GM12891 (cell line): ENCODE measurements around the gene EVI5L.
A peak's percentile ranks its signal among the peaks of the same experiment; 100 is the strongest.

Experiments used
- DNase-seq: peaks from one replicate; pipeline ENCODE4 v3.0.0; 2011; ENCODE audit warnings: low spot score; ENCODE audit not compliant: insufficient read length
- FAIRE-seq: peaks from 2 replicates; lab custom pipeline; 2011; peaks lifted over from hg19 to GRCh38; lab: Jason Lieb, UNC
- PAX5 ChIP-seq: IDR thresholded peaks from 2 replicates; pipeline ENCODE4 v1.6.1; 2011; ENCODE audit warnings: low read length, moderate library complexity, mild to moderate bottlenecking; ENCODE audit not compliant: insufficient read depth, severe bottlenecking
- POLR2A ChIP-seq: IDR thresholded peaks from 2 replicates; pipeline ENCODE4 v1.6.1; 2011; ENCODE audit warnings: low read depth, low read length, control low read depth
- POLR2AphosphoS5 ChIP-seq: IDR thresholded peaks from 2 replicates; pipeline ENCODE4 v1.6.1; 2011; ENCODE audit warnings: low read depth, low read length, control low read depth
- POU2F2 ChIP-seq: IDR thresholded peaks from 2 replicates; pipeline ENCODE4 v1.6.1; 2011; ENCODE audit warnings: low read depth, mild to moderate bottlenecking, control low read depth, low read length, moderate library complexity
- SPI1 ChIP-seq: IDR thresholded peaks from 2 replicates; pipeline ENCODE4 v1.6.1; 2011; ENCODE audit warnings: low read depth, low read length, control low read depth
- TAF1 ChIP-seq: IDR thresholded peaks from 2 replicates; pipeline ENCODE4 v1.6.1; 2011; ENCODE audit warnings: low read depth, low read length, control low read depth

Gene EVI5L

DNA sequence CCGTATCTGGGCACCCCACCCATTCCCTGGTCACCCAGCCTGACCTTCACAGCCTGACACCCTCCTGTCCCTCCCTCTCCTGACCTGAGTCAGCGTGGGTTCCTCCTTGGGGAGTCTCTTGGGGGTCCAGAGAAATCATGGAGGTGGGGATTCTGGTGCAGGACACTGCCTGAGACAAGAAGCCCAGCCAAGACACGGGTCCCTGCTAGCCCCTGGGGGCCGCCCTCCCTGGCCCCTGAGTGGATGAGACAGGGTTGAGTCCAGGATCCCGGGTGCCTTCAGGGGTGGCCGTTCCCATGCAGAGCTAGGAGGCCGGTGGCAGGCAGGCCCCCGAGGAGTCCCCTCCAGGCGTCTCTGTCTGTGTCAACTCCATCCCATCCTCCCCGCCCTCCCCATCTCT, 75.2 kb downstream of the EVI5L start:
- FAIRE-seq (no peak), DNase-seq (no peak)
- TF ChIP-seq SPI1 (no peak), TAF1 (no peak), POU2F2 (no peak), POLR2AphosphoS5 (no peak), POLR2A (no peak), PAX5 (no peak)

- FAIRE-seq (no peak), DNase-seq (no peak)
- TF ChIP-seq POU2F2 = no peak
- TF ChIP-seq POLR2A = no peak
- no peak for TF ChIP-seq TAF1
- TF ChIP-seq PAX5 = no peak
- no peak for TF ChIP-seq SPI1
- TF ChIP-seq POLR2AphosphoS5 = no peak
Observed at GRCh38 chr19:7905859-7906258, 75.8 kb downstream of the EVI5L start.

GRCh38 chr19:7907122-7907521, 77.1 kb downstream of the EVI5L start:
- FAIRE-seq (no peak), DNase-seq (no peak)
- TF ChIP-seq SPI1 (no peak), POU2F2 (no peak), POLR2AphosphoS5 (peak; percentile 44; the same call in 1 of the 2 replicates), TAF1 (no peak)

GRCh38 chr19:7907544-7907943, 77.5 kb downstream of the EVI5L start:
- FAIRE-seq (no peak), DNase-seq (no peak)
- TF ChIP-seq POU2F2 = no peak
- TF ChIP-seq TAF1 = no peak
- no peak for TF ChIP-seq SPI1

- TF ChIP-seq SPI1 = no peak
- no peak for TF ChIP-seq TAF1
- TF ChIP-seq POU2F2 = no peak
- TF ChIP-seq POLR2AphosphoS5 = no peak
- TF ChIP-seq POLR2A = no peak
- no peak for TF ChIP-seq PAX5
- DNase-seq (no peak), FAIRE-seq (no peak)
Observed at GRCh38 chr19:7908078-7908699, 78.2 kb downstream of the EVI5L start.

DNA sequence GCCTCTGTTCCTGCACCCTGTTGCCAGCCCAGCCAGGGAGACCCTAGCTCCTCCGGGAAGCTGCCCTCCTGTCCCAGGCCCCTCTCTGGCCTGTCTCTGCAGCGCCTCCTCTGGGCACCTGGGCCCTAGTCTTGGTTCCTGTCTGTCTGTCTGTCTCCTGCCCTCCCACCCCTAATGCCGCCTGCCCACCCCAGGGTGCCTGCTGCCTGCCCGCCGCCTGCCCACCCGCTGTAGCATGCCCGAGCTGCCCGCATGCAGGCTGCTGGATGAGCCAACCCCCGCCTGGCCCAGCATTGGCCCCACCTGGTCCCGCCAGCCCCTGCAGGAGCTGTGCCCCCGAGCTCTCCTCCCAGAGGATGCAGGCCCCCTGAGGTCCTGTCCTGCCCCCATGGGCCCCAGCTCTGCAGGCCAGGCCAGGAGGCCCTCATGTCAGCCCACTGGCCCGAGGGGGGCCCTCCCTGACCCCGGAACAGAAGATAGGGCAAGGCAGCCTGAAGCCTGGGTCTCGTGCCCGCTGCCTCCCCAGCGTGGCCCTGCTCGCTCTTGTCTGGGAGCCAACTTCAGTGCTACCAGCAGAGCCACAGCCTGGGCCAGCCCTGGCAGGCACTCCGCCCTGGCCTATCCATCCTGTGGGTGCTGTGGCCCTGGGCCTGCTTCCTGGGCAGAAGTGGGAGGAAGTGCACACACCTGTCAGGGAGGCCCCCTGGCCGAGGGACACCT, 78.9 kb downstream of the EVI5L start:
- no peak for FAIRE-seq
- DNase-seq = no peak
- TF ChIP-seq SPI1 = no peak
- no peak for TF ChIP-seq PAX5
- TF ChIP-seq TAF1 = no peak
- no peak for TF ChIP-seq POU2F2
- TF ChIP-seq POLR2AphosphoS5 = no peak
- no peak for TF ChIP-seq POLR2A

- FAIRE-seq (no peak), DNase-seq (no peak)
- TF ChIP-seq SPI1 (no peak), PAX5 (no peak), POLR2A (no peak), TAF1 (no peak), POU2F2 (no peak), POLR2AphosphoS5 (no peak)
Observed at GRCh38 chr19:7909471-7910067, 79.6 kb downstream of the EVI5L start.

- FAIRE-seq (no peak), DNase-seq (no peak)
- TF ChIP-seq POU2F2 = no peak
- no peak for TF ChIP-seq POLR2AphosphoS5
- TF ChIP-seq PAX5 = no peak
- TF ChIP-seq TAF1 = no peak
- no peak for TF ChIP-seq SPI1
- no peak for TF ChIP-seq POLR2A
Observed at GRCh38 chr19:7910321-7911161, 80.5 kb downstream of the EVI5L start.

GRCh38 chr19:7911508-7912143, 81.6 kb downstream of the EVI5L start:
- TF ChIP-seq PAX5 (no peak), POU2F2 (no peak), POLR2AphosphoS5 (no peak), POLR2A (no peak), TAF1 (no peak), SPI1 (no peak)
- no peak for DNase-seq
- FAIRE-seq = no peak
